HG03521 (cell line): ENCODE data around the gene ZNF574.

Experiments
- ATAC-seq: cut with Tn5 transposase; IDR thresholded peaks from one replicate; pipeline ENCODE4 v1.9.1; 2021; ENCODE audit warnings: mild to moderate bottlenecking, moderate library complexity; ENCODE audit not compliant: unreplicated experiment

Gene ZNF574

DNA sequence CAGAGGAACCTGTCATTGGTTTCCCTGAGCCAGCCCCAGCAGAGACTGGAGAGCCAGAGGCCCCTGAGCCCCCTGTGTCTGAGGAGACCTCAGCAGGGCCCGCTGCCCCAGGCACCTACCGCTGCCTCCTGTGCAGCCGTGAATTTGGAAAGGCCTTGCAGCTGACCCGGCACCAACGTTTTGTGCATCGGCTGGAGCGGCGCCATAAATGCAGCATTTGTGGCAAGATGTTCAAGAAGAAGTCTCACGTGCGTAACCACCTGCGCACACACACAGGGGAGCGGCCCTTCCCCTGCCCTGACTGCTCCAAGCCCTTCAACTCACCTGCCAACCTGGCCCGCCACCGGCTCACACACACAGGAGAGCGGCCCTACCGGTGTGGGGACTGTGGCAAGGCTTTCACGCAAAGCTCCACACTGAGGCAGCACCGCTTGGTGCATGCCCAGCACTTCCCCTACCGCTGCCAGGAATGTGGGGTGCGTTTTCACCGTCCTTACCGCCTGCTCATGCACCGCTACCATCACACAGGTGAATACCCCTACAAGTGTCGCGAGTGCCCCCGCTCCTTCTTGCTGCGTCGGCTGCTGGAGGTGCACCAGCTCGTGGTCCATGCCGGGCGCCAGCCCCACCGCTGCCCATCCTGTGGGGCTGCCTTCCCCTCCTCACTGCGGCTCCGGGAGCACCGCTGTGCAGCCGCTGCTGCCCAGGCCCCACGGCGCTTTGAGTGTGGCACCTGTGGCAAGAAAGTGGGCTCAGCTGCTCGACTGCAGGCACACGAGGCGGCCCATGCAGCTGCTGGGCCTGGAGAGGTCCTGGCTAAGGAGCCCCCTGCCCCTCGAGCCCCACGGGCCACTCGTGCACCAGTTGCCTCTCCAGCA, 4.2 kb downstream of the ZNF574 start:
- no peak for ATAC-seq

DNA sequence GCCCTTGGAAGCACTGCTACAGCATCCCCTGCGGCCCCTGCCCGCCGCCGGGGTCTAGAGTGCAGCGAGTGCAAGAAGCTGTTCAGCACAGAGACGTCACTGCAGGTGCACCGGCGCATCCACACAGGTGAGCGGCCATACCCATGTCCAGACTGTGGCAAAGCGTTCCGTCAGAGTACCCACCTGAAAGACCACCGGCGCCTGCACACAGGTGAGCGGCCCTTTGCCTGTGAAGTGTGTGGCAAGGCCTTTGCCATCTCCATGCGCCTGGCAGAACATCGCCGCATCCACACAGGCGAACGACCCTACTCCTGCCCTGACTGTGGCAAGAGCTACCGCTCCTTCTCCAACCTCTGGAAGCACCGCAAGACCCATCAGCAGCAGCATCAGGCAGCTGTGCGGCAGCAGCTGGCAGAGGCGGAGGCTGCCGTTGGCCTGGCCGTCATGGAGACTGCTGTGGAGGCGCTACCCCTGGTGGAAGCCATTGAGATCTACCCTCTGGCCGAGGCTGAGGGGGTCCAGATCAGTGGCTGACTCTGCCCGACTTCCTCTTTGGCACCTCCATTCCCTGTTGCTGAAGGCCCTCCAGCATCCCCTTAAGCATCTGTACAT, 4.9 kb downstream of the ZNF574 start:
- ATAC-seq: no peak

DNA sequence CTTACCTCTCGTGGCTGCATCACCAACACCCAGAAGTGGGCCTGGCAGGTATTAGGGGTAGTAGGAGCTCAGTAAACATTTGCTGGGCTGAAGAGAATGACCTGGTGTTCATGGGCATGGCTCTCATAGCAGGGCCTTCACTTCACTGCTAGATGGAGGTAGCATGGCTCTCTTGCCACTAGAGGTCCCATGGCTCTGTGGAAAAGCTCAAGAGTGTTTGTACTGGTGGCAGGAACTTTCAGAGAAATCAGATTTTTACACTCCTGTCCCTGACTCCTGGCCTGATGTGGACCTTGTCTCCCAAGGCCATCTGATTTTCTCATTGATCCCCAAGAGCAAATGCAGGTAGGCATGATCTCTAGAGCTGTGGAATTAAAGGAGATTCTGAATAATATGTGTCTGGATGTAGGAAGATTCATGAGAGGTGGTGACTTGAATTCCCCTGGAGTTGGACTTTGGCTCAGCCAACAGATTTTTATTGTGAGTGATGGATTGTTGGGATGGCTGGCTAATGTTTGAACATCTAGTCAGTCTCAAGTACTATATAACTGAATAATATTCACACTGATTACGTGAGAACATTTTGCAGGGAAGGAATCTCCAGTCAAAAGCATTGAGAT, 5.7 kb downstream of the ZNF574 start:
- ATAC-seq: no peak

GRCh38 chr19:42083537-42083936, 7.6 kb downstream of the ZNF574 start:
- ATAC-seq: no peak

GRCh38 chr19:42086188-42086736, 10.3 kb downstream of the ZNF574 start:
- ATAC-seq: no peak

DNA sequence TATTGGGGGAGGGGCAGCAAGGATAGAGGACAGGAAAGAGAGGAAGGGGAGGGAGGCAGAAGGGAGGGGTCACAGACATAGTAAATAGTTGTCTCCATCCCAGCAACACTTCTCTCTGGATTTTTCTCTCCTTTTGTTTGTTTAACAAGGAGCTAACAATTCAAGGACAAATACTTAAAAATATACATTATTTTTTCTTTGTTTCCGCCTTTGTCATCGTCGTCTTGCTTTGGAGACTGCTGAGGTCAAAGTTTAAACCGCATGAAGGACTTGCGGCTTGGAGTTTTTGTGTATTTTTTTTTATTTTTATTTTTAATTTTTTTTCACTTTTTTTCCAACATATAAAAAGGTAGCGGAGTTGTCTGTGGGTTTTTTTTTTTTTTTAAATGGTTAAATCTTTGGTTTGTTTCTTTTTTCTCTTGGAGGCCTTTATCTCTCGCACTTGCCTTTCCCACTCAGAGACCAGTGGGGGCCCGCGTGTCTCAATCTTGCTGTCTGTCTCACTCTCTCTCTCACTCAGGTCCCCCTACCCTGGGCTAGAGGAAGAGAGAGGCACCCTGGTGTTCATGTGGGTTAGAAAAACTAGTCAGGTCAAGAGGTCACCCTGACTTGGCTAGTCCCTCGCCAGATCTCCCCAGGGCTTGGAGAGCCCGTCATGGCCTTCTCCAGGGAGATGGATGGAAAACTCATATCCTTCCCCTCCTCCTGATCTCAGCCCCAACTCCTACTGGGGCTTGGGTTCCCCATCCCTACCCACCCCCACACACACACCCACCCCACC, 11.0 kb downstream of the ZNF574 start:
- ATAC-seq: no peak

DNA sequence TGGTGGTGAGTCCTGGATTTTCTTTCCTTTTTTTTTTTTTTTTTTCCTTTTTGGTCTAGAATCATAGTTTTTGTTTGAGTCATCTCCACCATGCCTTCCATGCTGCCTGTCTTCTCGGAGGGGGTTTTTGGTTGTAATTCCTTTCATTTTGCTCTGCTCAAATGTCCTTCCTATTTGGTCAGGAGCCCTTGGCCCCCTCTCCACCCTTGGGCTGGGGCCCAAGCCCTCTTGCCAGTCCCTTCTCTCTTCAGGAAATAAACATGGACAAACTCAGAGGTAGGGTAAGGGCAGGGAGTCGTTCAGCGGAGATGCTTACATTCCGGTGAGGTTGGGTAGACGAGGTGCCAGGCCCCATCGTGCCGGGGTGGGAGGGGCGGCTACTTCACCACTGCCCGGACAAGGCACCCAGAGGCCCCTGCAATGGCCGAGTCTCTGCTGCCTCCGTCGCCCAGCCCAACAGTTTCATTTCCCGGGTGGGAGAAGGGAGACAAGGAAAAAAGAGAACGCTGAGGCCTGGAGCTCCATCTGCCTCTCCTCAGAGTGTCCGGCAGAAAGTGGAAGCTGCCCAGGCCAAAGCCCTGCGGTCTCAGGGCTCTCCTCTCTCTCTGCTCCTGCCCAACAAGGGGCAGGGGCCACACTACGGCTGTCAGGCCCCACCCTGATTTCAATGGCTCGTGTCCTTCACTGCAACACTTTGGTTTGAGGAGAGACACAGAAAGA, 12.7 kb downstream of the ZNF574 start:
- no peak for ATAC-seq

DNA sequence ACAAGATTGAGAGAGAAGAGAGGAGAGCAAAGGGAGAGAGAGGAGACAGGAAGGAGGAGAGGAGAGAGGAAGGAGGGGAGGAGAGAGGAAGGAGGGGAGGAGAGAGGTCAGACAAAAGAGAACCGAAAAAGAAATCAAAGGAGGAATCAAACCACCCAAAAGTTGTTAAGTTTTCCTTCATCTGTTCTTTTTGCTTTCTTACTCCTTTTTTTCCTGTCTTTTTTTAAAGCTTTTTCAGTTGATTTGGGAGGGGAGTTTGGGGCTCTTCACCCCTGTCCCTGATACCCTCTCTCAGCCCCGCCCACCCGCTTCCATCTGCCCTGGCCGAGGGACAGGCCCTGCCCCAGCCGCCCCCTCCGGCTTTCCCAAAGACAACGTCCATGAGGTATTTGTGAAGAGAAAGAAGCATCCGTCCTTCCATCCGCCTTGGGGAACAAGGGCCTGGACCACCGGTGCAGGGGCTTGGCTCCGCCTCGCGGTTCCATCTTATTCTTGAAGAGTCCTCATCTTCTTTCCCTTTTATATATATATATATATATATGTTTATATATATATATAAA, 13.3 kb downstream of the ZNF574 start:
- ATAC-seq: no peak

- no peak for ATAC-seq
These were observed 13.8 kb downstream of the ZNF574 start for GRCh38 chr19:42089772-42090171.

- ATAC-seq: no peak
These were observed 14.7 kb downstream of the ZNF574 start for GRCh38 chr19:42090672-42091071.

DNA sequence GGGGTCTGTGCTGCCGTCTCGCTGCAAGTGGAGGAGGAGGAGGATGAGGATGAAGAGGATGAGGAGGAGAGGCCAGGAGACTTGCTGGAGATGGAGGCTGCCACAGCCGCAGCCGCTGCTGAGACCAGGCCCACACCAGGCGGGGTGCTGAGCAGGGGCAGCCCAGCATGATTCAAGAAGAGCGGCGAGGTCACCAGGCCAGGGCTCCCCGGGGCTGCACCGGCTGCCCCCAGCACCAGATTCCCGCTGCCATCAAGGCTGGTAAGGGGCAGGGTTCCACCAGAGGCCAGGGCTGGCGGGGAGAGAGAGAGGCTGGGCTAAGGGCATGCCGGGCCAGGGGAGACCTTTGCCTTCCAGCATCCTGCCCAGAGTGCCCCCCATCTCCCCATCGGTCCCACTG, 15.3 kb downstream of the ZNF574 start:
- no peak for ATAC-seq

GRCh38 chr19:42091742-42092141, 15.8 kb downstream of the ZNF574 start:
- ATAC-seq: no peak

DNA sequence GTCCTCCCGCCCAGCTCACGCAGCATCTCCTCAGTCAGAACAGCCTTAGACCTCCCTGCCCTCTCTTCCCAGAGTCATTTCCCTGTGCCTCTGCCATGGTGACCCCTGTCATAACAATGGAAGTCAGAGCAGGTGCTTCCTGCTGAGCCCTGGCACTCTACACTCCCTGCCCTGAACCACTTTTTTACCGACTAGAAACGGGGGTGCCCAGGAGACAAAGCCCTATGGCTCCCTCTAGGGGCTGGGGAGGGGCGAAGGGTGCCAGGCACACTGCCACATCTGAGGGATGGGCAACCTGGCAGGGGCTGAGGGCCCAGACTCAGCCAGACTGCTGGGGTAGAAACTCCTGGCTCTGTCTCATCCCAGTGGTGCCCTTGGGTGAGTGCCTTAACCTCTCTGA, 16.4 kb downstream of the ZNF574 start:
- ATAC-seq: no peak

GRCh38 chr19:42093505-42093904, 17.5 kb downstream of the ZNF574 start:
- ATAC-seq: no peak

DNA sequence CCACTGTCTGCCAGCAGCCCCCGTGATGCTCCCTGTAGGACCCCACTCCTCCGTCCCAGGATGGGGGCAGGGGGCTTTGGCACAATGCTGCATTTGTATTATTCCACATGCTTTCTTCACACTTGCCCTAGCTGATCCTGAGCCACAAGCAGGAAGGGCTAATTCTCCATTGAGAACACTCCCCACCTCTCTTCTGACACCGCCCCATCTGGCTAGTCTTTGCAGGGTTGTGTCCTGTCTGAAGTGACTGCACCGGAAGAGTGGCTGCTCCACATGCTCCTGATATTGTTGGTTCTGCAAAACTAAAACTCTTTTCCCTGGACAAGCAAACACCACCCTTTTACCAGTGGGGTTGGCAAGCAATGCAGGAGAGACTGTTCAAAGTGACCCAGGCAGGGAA, 18.0 kb downstream of the ZNF574 start:
- no peak for ATAC-seq

GRCh38 chr19:42095142-42095813, 19.3 kb downstream of the ZNF574 start:
- no peak for ATAC-seq

DNA sequence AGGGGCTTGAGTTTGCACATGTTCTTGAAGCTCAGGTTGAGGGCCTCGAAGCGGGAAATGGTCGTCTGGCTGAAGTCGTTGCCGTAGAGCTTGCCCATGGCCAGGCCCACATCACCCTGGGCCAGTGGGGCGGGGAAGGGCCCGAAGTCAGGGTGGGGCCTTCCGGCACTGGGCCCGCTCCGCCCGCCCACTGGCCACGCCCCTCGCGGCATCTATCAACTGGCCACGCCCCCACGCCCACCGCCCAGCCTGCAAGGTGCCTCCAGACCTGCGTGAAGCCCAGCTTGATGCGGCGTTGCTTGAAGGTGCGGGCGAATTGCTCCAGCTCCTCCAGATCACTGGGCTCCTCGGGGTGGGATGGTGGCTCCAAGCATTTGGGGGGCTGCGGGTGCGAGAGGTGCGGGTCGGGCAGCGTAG, 19.9 kb downstream of the ZNF574 start:
- no peak for ATAC-seq

DNA sequence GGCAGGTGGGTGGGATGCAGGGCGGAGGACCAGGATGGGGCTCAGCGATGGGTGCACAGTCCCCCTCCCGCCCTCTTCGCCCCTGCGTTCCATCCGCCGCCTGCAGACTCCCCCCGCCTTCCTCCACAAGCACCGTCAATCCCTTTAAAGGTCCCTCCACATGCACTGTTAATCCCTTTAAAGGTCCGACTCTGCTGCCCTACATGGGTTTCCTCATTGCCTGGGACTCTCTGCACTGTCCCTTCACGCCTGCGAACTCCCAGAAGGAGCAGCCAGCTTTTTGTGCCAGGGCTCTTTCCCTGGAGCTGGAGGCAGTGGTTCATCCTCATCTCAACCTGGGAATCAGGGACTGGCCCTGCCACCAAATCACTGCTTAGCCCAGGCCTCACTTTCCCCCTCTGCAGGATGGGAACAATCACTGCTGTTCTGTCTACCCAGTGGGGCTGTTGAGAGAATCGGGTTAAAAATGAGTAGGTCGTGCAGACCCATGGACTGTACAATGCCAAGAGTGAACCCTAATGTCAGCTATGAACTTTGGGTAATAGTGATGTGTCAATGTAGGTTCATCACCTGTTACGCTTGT, 20.4 kb downstream of the ZNF574 start:
- ATAC-seq: no peak

DNA sequence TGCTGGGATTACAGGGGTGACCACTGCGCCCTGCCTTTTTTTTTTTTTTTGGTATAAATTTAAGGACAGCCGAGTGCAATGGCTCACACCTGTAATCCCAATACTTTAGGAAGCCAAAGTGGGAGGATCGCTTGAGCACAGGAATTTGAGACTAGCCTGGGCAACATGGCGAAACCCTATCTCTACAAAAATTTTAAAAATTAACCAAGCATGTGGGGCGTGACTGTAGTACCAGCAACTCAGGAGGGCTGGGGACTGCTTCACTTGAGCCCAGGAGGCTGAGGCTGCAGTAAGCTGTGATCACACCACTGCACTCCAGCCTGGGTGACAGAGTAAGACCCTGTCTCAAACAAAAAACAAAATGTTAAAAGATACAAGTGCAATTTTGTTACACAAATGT, 21.5 kb downstream of the ZNF574 start:
- no peak for ATAC-seq
